PC-3 (cell line): Measurements from ENCODE around the gene FRMD6.

Source experiments
- CTCF ChIP-seq: fragments of 300-600 bp; sonication (generic); conservative IDR thresholded peaks from 2 replicates; pipeline ENCODE4 v1.5.1; 2017; ENCODE audit warnings: antibody characterized with exemption, low read depth, mild to moderate bottlenecking, low read length
- EZH2 ChIP-seq: fragments of 300-600 bp; sonication (generic); IDR thresholded peaks from one replicate; pipeline ENCODE4 v1.6.1; 2017; ENCODE audit warnings: antibody characterized with exemption, mild to moderate bottlenecking, low read length; ENCODE audit not compliant: unreplicated experiment
- EZH2phosphoT487 ChIP-seq: fragments of 300-600 bp; sonication (generic); IDR thresholded peaks from 2 replicates; pipeline ENCODE4 v1.6.1; 2018; ENCODE audit warnings: mild to moderate bottlenecking, antibody characterized with exemption, low read length, borderline replicate concordance

DNA sequence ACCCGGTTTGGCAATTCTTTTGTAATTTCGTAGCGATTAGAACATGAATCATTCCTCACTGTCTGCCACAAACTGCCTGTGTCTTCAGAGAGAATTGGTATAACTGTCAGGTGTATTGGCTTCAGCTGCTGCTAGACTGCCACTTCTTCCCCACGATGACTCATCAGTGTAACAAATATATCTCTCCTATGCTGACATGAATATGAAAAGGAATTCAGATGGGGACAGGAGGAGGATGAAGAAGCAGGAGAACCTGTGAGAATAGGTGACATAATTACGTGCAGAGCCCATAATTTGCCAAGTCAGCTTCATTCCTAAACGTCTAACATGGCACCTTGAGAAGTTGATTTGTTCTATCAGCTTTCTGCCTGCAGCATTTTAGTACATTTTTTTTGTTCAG, 64.9 kb downstream of the FRMD6 start:
- TF ChIP-seq CTCF (no peak), EZH2 (no peak), EZH2phosphoT487 (no peak)
